ENCODE results near the gene HIVEP3. TPM values are rescaled to one million over a fixed set of nuclear protein-coding genes. Genes with fewer than 3 reads are reported as not detected.

HIVEP3 gene
- total and polyA plus RNA-seq, 7 donors = 0.70 to 3.4 (median 2.1) TPM

DNA sequence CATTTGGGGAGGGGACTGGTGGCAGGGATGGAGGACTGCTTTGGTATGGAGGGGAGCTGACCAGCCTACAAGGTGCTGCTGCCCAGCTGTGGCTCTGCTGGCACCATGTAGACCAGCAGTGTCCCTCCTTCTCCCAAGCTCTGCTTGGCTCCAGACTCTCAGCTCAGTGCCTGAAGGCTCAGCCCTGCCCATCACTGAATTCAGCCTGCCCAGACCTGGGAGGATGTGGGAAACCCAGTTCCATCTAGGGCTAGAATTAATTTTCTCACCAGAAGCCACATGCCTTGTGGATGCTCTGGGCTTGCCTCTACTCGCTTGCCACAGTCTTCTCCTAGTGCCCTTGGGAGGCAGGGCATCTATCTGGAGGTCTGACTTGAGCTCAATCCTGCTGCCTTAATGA is 239.2 kb downstream of the HIVEP3 start:
- ATAC-seq = no peak
- Histone ChIP-seq H3K27ac (no peak overlapping the region), H3K27me3 (ENCODE audit: insufficient read depth in 3 of 3, low read length in 2 of 3) (no peaks in the 10 kb centered on the region), H3K4me3 (no peak overlapping the region), H3K9me3 (no peaks in the 10 kb centered on the region), H3K36me3 (ENCODE audit: insufficient read depth in 1 of 2, low read depth in 1 of 2) (no peaks in the 10 kb centered on the region), H3K4me1 (peaks cover 6% of the 10 kb centered on the region)
- intact Hi-C loops (cut with DNase I) = no loop called here
- WGBS, 3 donors = 91 to 93% (median 92%) methylated on average over 1 of the region's 1 CpG
- TF ChIP-seq CTCF (IDR thresholded peaks at IDR 0.05) = no peak
- DNase-seq = no peak

DNA sequence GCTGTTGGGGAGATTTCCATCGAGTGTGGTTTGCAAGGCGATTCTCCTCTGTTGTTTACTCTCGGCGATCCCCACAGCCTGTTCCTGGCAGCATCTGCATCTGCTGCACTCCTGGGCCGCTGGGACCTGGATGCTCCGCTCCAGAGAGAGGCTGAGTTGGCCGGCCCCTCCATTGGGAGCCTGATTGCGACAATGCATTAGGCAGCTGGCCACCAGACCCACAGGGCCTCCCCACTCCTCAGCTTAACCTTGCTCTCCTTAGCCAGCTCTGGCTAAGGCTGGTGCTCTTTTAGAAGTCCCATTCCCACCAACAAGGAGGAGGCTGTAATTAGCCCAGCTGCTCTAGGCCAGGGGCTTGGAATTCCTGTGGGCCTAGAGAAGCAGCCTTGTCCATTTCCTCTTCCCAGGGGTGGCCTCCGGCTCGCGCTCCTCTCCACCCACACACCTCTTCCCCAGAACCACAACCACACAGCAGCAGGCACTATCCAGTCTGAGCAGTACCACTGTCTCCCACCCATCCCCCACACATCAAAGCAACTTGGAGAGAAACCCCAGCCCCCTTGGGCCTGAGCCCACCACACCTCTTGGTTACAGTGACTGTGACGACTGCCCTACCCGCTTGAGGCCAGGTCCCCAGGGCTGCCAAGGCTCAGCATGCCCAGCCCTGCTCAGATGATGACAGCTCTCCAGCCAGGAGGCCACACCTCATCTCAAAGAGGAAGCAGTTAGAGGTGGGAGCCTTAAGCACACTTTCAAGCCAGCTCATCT is 240.4 kb downstream of the HIVEP3 start:
- ATAC-seq (peak; percentile 40 to 71 (median 44)), DNase-seq (peak; percentile 69 to 89)
- Histone ChIP-seq H3K9me3 (no peaks in the 10 kb centered on the region), H3K4me1 (no peaks in the 10 kb centered on the region), H3K27ac (peak overlapping the region; percentile 1), H3K4me3 (no peak overlapping the region), H3K27me3 (ENCODE audit: insufficient read depth in 3 of 3, low read length in 2 of 3) (no peaks in the 10 kb centered on the region), H3K36me3 (ENCODE audit: insufficient read depth in 1 of 2, low read depth in 1 of 2) (no peaks in the 10 kb centered on the region)
- intact Hi-C loops (cut with DNase I) = no loop called here
- WGBS, 3 donors = 55 to 72% (median 70%) methylated on average over 13 of the region's 13 CpGs
- TF ChIP-seq CTCF (IDR thresholded peaks at IDR 0.05) = no peak

DNA sequence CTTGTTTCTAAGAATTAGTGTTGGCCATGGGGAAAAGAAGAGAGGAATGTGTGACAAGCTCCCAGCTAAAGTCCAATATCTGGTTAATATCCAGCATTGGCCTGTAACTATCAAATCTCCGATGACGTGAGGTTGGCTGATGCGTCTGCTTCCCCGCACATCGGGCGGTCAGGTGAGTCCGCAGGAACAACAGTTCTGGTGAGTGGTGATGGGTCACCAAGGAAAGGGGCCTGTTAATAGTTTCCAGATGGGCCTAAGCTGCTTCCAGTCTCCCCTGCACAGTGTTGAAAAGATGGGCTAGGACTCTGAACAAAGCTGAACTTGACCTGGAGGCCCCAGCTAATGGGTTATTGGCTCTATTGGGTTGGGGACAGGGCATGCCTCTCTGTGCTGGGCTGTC is 241.1 kb downstream of the HIVEP3 start:
- intact Hi-C loops (cut with DNase I) = no loop called here
- H3K4me1 ChIP-seq = no peaks in the 10 kb centered on the region
- no peaks in the 10 kb centered on the region for H3K27me3 ChIP-seq (ENCODE audit: insufficient read depth in 3 of 3, low read length in 2 of 3)
- H3K36me3 ChIP-seq (ENCODE audit: insufficient read depth in 1 of 2, low read depth in 1 of 2) = no peaks in the 10 kb centered on the region
- ATAC-seq (peak in 1 of 4 donors; percentile 16), DNase-seq (no peak)
- 84 to 91% (median 84%) methylated on average over 7 of the region's 7 CpGs for WGBS, 3 donors
- H3K4me3 ChIP-seq = no peak overlapping the region
- no peak for TF ChIP-seq CTCF (IDR thresholded peaks at IDR 0.05)
- H3K27ac ChIP-seq = peak overlapping the region; percentile 1
- no peaks in the 10 kb centered on the region for H3K9me3 ChIP-seq

DNA sequence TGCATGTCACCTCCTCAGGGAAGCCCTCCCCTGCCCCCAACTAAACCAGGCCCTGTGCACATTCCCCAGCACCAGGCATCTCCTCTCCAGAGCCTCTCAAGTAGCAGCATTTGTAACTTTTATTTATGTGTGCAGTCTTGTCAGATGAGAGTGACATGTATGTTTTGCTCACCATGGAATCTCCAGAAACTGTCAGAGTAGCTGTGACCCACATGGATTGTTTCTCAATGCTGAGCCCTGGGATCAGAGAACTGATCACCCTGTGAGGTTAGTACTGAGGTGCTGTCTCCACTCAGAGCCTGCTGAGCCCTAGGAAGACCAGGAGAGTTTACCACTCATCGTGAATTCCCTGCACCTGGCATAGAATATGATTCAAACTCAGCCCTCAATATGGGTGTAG is 243.3 kb downstream of the HIVEP3 start:
- WGBS, 3 donors = 93 to 100% (median 95%) methylated on average over 1 of the region's 1 CpG
- Histone ChIP-seq H3K4me1 (no peaks in the 10 kb centered on the region), H3K9me3 (no peaks in the 10 kb centered on the region), H3K27me3 (ENCODE audit: insufficient read depth in 3 of 3, low read length in 2 of 3) (no peaks in the 10 kb centered on the region), H3K36me3 (ENCODE audit: insufficient read depth in 1 of 2, low read depth in 1 of 2) (no peaks in the 10 kb centered on the region), H3K4me3 (no peak overlapping the region), H3K27ac (no peak overlapping the region)
- intact Hi-C loops (cut with DNase I) = no loop called here
- TF ChIP-seq CTCF (IDR thresholded peaks at IDR 0.05) = no peak
- DNase-seq (no peak), ATAC-seq (no peak)

GRCh38 chr1:41674522-41674921 is 244.2 kb downstream of the HIVEP3 start:
- Histone ChIP-seq H3K4me1 (no peaks in the 10 kb centered on the region), H3K27ac (no peak overlapping the region), H3K27me3 (ENCODE audit: insufficient read depth in 3 of 3, low read length in 2 of 3) (no peaks in the 10 kb centered on the region), H3K36me3 (ENCODE audit: insufficient read depth in 1 of 2, low read depth in 1 of 2) (no peaks in the 10 kb centered on the region), H3K4me3 (no peak overlapping the region), H3K9me3 (no peaks in the 10 kb centered on the region)
- ATAC-seq (no peak), DNase-seq (no peak)
- intact Hi-C loops (cut with DNase I) = no loop called here
- TF ChIP-seq CTCF (IDR thresholded peaks at IDR 0.05) = no peak
- WGBS, 3 donors = 88 to 92% (median 89%) methylated on average over 10 of the region's 10 CpGs
